ENCODE measurements around the gene KCNQ1. TPM values are rescaled to one million over a fixed set of nuclear protein-coding genes. Genes with fewer than 3 reads are reported as not detected.
"Not testable (repeated sequence)": the region's sequence is repeated elsewhere in the genome, so short reads cannot be mapped to it uniquely, and the experiment has no call there.

Gene KCNQ1
- total RNA-seq, 1 experiment from 2014 or later, result 9.2 TPM

DNA sequence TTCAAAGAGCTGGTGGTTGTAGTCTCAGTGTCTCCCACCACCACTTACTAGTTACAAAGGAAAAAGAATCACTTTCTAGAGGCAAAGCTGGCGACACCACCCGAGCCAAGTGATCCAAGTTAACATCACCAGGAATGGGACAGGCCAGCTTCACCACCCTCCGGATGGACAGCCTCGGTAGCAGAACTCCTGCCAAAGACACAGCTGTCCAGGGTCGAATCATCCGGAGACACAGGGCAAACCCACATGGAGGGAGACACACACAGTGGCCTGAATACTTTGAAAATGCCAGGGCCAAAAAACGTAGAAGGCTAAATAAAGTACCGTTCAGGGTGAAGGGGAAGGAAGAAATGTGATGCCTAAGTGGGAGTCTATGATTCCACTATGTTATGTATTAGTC is 33.1 kb downstream of the KCNQ1 start:
- no peaks in the 10 kb centered on the region for H3K36me3 Mint-ChIP-seq (ENCODE audit: insufficient read depth, unreplicated experiment)
- TF ChIP-seq, protein P1, sequence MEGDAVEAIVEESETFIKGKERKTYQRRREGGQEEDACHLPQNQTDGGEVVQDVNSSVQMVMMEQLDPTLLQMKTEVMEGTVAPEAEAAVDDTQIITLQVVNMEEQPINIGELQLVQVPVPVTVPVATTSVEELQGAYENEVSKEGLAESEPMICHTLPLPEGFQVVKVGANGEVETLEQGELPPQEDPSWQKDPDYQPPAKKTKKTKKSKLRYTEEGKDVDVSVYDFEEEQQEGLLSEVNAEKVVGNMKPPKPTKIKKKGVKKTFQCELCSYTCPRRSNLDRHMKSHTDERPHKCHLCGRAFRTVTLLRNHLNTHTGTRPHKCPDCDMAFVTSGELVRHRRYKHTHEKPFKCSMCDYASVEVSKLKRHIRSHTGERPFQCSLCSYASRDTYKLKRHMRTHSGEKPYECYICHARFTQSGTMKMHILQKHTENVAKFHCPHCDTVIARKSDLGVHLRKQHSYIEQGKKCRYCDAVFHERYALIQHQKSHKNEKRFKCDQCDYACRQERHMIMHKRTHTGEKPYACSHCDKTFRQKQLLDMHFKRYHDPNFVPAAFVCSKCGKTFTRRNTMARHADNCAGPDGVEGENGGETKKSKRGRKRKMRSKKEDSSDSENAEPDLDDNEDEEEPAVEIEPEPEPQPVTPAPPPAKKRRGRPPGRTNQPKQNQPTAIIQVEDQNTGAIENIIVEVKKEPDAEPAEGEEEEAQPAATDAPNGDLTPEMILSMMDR (IDR thresholded peaks at IDR 0.05; ENCODE audit: unreplicated experiment), result no peak

DNA sequence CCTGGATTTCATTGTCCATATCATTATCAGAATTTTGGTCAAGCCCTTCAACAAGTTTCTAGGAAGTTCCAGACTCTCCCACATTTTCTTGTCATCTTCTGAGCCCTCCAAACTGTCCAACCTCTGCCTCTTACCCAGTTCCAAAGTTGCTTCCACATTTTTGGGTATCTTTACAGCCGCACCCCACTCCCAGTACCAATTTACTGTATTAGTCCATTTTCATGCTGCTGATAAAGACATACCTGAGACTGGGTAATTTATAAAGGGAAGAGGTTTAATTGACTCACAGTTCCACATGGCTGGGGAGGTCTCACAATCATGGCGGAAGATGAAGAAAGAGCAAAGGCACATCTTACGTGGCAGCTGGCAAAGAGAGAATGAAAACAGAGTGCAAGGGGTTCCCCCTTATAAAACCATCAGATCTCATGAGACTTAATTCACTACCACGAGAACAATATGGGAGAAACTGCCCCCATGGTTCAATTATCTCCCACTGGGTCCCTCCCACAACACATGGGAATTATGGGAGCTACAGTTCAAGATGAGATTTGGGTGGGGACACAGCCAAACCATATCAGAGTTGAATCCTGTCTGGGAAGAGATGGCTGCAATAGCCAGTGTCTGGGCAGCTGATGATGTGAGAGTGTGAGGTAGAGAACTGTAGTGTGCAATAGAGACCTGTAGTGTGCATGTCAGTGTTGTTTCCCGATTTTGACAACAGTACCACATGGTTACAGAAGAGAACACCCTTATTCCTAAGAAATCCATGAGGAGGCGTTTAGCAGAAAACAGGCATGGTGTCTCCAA is 35.5 kb downstream of the KCNQ1 start:
- H3K27ac Mint-ChIP-seq (ENCODE audit: unreplicated experiment); CTCF ChIA-PET; H3K4me1 Mint-ChIP-seq (ENCODE audit: low read depth, unreplicated experiment); intact Hi-C loops (cut with micrococcal nuclease; ENCODE audit: unreplicated experiment); H3K36me3 Mint-ChIP-seq (ENCODE audit: insufficient read depth, unreplicated experiment); BruUV-seq (replicated peaks); DNase-seq; H3K4me3 Mint-ChIP-seq (ENCODE audit: low read depth, unreplicated experiment): not testable (repeated sequence)
- Mint-ChIP-seq H3K9me3 (ENCODE audit: low read depth, unreplicated experiment) (peaks cover 17% of the 10 kb centered on the region), H3K27me3 (ENCODE audit: unreplicated experiment) (peaks cover 40% of the 10 kb centered on the region)

More for the DNA sequence above, 33.1 kb downstream of the KCNQ1 start:
- CTCF ChIA-PET, result no interaction called here
- peaks cover 14% of the 10 kb centered on the region for H3K9me3 Mint-ChIP-seq (ENCODE audit: low read depth, unreplicated experiment)
- peaks cover 20% of the 10 kb centered on the region for H3K27me3 Mint-ChIP-seq (ENCODE audit: unreplicated experiment)
- H3K27ac Mint-ChIP-seq (ENCODE audit: unreplicated experiment), result no peak overlapping the region
- no TSS peak for BruUV-seq (replicated peaks)
- H3K4me1 Mint-ChIP-seq (ENCODE audit: low read depth, unreplicated experiment), result no peaks in the 10 kb centered on the region
- DNase-seq, result no peak
- H3K4me3 Mint-ChIP-seq (ENCODE audit: low read depth, unreplicated experiment), result no peak overlapping the region
- intact Hi-C loops (cut with micrococcal nuclease; ENCODE audit: unreplicated experiment), result no loop called here

DNA sequence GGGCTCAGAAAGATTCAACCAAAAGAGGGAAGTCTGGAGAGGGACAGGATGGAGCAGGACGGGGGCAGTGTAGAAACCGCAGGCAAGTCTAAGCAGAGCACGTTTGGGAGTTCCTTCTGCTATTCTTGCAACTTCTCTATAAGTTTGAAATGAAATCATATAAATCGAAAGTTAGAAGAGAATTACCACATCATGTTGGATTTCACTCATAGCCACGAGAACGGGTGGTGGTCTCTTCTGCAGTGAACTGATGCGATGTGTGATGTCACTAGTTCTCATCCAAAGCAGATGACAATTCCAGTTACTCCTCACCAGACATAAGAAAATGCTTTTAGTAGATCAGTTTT is 36.0 kb downstream of the KCNQ1 start:
- BruUV-seq (replicated peaks), result no TSS peak
- H3K36me3 Mint-ChIP-seq (ENCODE audit: insufficient read depth, unreplicated experiment), result no peaks in the 10 kb centered on the region
- TF ChIP-seq, protein P1 (IDR thresholded peaks at IDR 0.05; ENCODE audit: unreplicated experiment), result no peak
- CTCF ChIA-PET, result no interaction called here
- DNase-seq, result no peak
- H3K9me3 Mint-ChIP-seq (ENCODE audit: low read depth, unreplicated experiment), result peaks cover 17% of the 10 kb centered on the region
- intact Hi-C loops (cut with micrococcal nuclease; ENCODE audit: unreplicated experiment), result no loop called here
- no peak overlapping the region for H3K4me3 Mint-ChIP-seq (ENCODE audit: low read depth, unreplicated experiment)
- H3K27ac Mint-ChIP-seq (ENCODE audit: unreplicated experiment), result no peak overlapping the region
- peaks cover 40% of the 10 kb centered on the region for H3K27me3 Mint-ChIP-seq (ENCODE audit: unreplicated experiment)
- H3K4me1 Mint-ChIP-seq (ENCODE audit: low read depth, unreplicated experiment), result no peaks in the 10 kb centered on the region

DNA sequence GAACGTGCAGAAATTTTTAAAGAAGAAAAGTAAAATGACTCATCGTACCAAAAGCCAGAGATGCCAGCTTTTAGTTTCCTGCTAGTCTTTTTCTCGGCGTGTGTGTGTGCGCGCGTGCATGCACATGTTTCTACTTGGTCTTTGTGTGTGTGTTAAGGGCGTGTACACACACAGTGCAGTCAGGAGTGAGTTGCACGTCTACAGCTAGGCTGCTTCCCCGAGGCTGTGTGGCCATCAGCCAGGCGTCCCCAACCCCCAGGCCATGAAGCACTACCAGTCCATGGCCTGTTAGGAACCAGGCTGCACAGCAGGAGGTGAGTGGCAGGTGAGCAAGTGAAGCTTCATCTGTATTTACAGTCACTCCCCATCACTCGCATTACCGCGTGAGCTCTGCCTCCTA is 36.4 kb downstream of the KCNQ1 start:
- H3K9me3 Mint-ChIP-seq (ENCODE audit: low read depth, unreplicated experiment), result peaks cover 17% of the 10 kb centered on the region
- no peak overlapping the region for H3K4me3 Mint-ChIP-seq (ENCODE audit: low read depth, unreplicated experiment)
- no peak for DNase-seq
- peaks cover 40% of the 10 kb centered on the region for H3K27me3 Mint-ChIP-seq (ENCODE audit: unreplicated experiment)
- CTCF ChIA-PET, result no interaction called here
- TF ChIP-seq, protein P1 (IDR thresholded peaks at IDR 0.05; ENCODE audit: unreplicated experiment), result no peak
- no TSS peak for BruUV-seq (replicated peaks)
- no peaks in the 10 kb centered on the region for H3K4me1 Mint-ChIP-seq (ENCODE audit: low read depth, unreplicated experiment)
- H3K36me3 Mint-ChIP-seq (ENCODE audit: insufficient read depth, unreplicated experiment), result no peaks in the 10 kb centered on the region
- no peak overlapping the region for H3K27ac Mint-ChIP-seq (ENCODE audit: unreplicated experiment)
- intact Hi-C loops (cut with micrococcal nuclease; ENCODE audit: unreplicated experiment), result no loop called here

DNA sequence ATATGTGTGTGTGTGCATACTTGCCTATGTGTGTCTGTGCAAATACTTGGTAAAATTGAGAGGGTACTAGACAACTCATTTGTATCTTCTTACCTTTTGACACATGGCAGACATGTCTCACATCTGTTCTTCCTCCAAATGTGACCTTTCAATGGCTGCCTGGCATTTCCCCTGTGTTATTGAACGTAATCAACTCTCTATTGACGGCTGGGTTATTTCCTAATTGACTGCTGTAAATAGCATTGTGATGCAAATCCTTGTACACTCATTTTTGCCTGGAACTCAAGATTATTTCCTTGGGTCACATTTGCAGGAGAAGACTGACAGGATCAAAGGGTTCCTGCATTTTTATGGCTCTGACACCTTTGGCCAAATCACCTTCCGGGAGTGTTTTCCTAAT is 37.4 kb downstream of the KCNQ1 start:
- TF ChIP-seq, protein P1 (IDR thresholded peaks at IDR 0.05; ENCODE audit: unreplicated experiment), result no peak
- DNase-seq, result no peak
- Mint-ChIP-seq H3K27ac (ENCODE audit: unreplicated experiment) (no peak overlapping the region), H3K27me3 (ENCODE audit: unreplicated experiment) (peaks cover 40% of the 10 kb centered on the region), H3K36me3 (ENCODE audit: insufficient read depth, unreplicated experiment) (no peaks in the 10 kb centered on the region), H3K4me1 (ENCODE audit: low read depth, unreplicated experiment) (no peaks in the 10 kb centered on the region), H3K9me3 (ENCODE audit: low read depth, unreplicated experiment) (peaks cover 17% of the 10 kb centered on the region), H3K4me3 (ENCODE audit: low read depth, unreplicated experiment) (no peak overlapping the region)
- intact Hi-C loops (cut with micrococcal nuclease; ENCODE audit: unreplicated experiment), result no loop called here
- CTCF ChIA-PET, result no interaction called here
- BruUV-seq (replicated peaks), result no TSS peak

Measured in Calu3 (cell line).